Parathyroid adenoma (tissue), 2 donors: ENCODE results near the gene PBX1.

Source experiments
- H2AFZ ChIP-seq: fragments of 300-600 bp; sonication (generic); one replicate; pipeline ENCODE4 v1.7.0; 2017; ENCODE audit warnings: antibody characterized with exemption, mild to moderate bottlenecking
- H3K27ac ChIP-seq: fragments of 300-600 bp; sonication (generic); one replicate; pipeline ENCODE4 v1.7.0; 2017
- H3K27me3 ChIP-seq: fragments of 300-600 bp; sonication (generic); one replicate; pipeline ENCODE4 v1.7.0; 2017; ENCODE audit warnings: low read length; ENCODE audit not compliant: control insufficient read depth, insufficient read depth
- H3K36me3 ChIP-seq: fragments of 300-600 bp; sonication (generic); one replicate; pipeline ENCODE4 v1.7.0; 2017; ENCODE audit warnings: low read length; ENCODE audit not compliant: control insufficient read depth, insufficient read depth
- H3K4me1 ChIP-seq: fragments of 300-600 bp; sonication (generic); one replicate; pipeline ENCODE4 v1.7.0; 2017; ENCODE audit warnings: control low read depth
- H3K4me2 ChIP-seq: fragments of 300-600 bp; sonication (generic); one replicate; pipeline ENCODE4 v1.7.0; 2017; ENCODE audit warnings: low read length
- H3K4me3 ChIP-seq: fragments of 300-600 bp; sonication (generic); one replicate; pipeline ENCODE4 v1.7.0; 2017; ENCODE audit warnings: low read depth, low read length
- H3K79me2 ChIP-seq: fragments of 300-600 bp; sonication (generic); one replicate; pipeline ENCODE4 v1.7.0; 2017; ENCODE audit warnings: control low read depth
- H3K9ac ChIP-seq: fragments of 300-600 bp; sonication (generic); one replicate; pipeline ENCODE4 v1.7.0; 2017; ENCODE audit warnings: mild to moderate bottlenecking
- H3K9me3 ChIP-seq: fragments of 300-600 bp; sonication (generic); one replicate; pipeline ENCODE4 v1.7.0; 2017; ENCODE audit warnings: low read length; ENCODE audit not compliant: control insufficient read depth
- TF ChIP-seq, protein P1 (sequence below): fragments of 300-600 bp; sonication (generic); IDR thresholded peaks from one replicate; pipeline ENCODE4 v1.7.0; 2017; ENCODE audit warnings: antibody characterized with exemption, mild to moderate bottlenecking
- donor health status: primary hyperparathyroidism.

The PBX1 gene

DNA sequence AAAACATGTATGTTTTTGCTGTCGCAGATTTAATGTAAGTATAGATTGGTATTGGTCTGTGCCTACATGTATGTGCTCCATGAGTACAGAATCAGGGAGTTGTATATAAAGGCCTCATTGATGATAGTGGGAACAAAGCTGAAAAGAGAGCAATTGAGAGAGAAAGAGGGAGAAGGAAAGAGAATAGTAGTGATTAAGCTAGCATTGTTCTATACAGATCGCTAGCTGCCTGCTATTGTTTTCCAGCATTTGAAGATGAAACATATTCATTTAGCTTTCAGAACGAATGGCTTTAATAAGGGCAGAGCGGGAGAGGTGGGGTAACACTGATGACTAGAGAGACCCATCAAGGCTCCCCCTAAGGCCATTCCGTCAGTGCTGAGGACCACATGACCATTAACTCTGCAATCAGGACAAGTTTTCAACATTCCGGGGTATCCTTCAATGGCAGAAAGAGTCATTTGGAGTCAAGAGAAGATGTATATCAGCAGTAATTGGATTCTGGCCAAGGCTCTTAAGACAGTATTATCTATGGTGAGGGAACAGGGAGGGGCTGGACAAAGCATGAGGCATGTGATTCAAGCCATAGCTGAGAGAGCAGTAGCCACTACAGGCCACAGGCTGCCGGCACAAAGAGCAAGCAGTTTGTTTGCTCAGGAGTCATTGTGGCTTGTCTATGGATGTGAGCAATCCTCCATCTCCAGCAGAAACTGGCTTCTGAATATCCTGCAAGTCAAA, 176.5 kb downstream of the PBX1 start:
- Histone ChIP-seq H3K27ac (no peak overlapping the region), H3K4me1 (no peaks in the 10 kb centered on the region), H3K4me2 (peak overlapping the region; percentile 19), H3K4me3 (no peak overlapping the region), H3K36me3 (no peaks in the 10 kb centered on the region), H3K9me3 (no peaks in the 10 kb centered on the region), H3K79me2 (peaks cover 12% of the 10 kb centered on the region), H2AFZ (no peak overlapping the region), H3K9ac (no peak overlapping the region), H3K27me3 (no peaks in the 10 kb centered on the region)
- TF ChIP-seq, protein P1, sequence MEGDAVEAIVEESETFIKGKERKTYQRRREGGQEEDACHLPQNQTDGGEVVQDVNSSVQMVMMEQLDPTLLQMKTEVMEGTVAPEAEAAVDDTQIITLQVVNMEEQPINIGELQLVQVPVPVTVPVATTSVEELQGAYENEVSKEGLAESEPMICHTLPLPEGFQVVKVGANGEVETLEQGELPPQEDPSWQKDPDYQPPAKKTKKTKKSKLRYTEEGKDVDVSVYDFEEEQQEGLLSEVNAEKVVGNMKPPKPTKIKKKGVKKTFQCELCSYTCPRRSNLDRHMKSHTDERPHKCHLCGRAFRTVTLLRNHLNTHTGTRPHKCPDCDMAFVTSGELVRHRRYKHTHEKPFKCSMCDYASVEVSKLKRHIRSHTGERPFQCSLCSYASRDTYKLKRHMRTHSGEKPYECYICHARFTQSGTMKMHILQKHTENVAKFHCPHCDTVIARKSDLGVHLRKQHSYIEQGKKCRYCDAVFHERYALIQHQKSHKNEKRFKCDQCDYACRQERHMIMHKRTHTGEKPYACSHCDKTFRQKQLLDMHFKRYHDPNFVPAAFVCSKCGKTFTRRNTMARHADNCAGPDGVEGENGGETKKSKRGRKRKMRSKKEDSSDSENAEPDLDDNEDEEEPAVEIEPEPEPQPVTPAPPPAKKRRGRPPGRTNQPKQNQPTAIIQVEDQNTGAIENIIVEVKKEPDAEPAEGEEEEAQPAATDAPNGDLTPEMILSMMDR = no peak

DNA sequence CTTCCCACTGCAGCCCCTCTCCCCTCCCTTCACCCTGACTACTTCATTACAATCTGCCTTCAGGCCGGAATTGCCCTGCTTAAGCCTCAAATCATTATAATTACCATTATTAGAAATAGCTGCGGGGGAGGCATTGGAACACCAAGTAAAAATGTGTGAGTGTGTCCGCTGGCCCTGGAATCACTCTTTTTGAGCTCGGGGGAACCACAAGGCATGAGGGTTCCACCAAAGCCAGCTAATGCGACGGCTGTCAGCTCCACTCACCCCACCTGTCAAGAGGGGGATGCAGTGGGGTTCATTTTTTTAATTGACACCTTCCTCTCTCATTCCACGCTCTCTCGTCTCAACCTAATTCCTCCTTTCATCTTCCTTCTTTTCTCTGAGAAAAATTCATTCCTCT, 177.2 kb downstream of the PBX1 start:
- no peaks in the 10 kb centered on the region for H3K4me1 ChIP-seq
- TF ChIP-seq, protein P1 = no peak
- no peaks in the 10 kb centered on the region for H3K36me3 ChIP-seq
- H3K9ac ChIP-seq = no peak overlapping the region
- no peaks in the 10 kb centered on the region for H3K27me3 ChIP-seq
- H3K79me2 ChIP-seq = peaks cover 12% of the 10 kb centered on the region
- H3K4me2 ChIP-seq = no peak overlapping the region
- H3K27ac ChIP-seq = no peak overlapping the region
- no peak overlapping the region for H3K4me3 ChIP-seq
- H3K9me3 ChIP-seq = no peaks in the 10 kb centered on the region
- no peak overlapping the region for H2AFZ ChIP-seq

DNA sequence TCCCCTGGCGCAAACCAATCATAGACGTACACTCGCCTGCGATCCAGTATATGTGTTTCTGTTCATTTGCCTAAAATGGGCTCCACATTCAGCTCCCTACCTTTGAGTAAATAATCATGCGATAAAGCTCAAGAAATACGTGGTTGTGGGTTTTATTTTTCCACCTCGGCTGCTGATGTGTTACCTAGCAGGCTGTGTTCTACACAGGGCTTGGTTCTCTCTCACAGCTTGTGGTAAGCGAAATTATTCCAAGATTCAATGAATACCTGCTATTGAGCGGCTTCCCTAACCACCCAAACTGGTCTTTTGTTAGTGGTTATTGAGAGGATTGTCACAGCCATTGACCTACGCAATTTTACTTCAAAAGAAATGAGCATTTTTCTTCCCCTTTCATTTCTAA, 180.2 kb downstream of the PBX1 start:
- TF ChIP-seq, protein P1 = no peak

DNA sequence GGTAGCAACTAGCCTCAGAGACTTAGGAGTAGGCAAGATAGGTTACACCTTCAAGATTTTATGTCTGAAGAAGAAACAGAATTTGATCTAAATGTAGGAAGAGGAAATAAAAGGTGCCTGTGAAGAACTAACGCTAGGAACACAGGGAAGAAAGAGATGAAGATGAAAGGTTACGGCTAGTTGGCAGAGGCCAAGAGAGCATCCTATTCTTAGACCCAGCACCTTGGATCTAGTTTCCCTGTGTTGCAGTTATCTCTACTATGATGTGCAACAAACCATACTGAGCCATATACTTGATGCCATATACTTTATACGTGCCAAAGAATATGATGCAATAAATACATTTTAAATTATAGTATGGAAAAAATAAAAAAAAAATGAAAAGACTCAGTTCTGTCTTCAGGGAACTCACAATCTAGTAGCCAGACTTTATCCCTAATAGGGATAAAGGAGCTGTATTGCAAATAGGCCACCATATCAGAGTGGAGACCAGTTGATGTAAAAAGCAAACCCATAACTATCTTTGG, 181.1 kb downstream of the PBX1 start:
- TF ChIP-seq, protein P1 = no peak
- Histone ChIP-seq H3K36me3 (no peaks in the 10 kb centered on the region), H3K4me3 (no peak overlapping the region), H3K79me2 (peaks cover 4% of the 10 kb centered on the region), H2AFZ (no peak overlapping the region), H3K27me3 (no peaks in the 10 kb centered on the region), H3K9me3 (no peaks in the 10 kb centered on the region), H3K4me2 (no peak overlapping the region), H3K9ac (no peak overlapping the region), H3K27ac (no peak overlapping the region), H3K4me1 (no peaks in the 10 kb centered on the region)

More for the DNA sequence above, 180.2 kb downstream of the PBX1 start:
- no peaks in the 10 kb centered on the region for H3K36me3 ChIP-seq
- no peaks in the 10 kb centered on the region for H3K27me3 ChIP-seq
- no peak overlapping the region for H2AFZ ChIP-seq
- no peak overlapping the region for H3K9ac ChIP-seq
- peaks cover 4% of the 10 kb centered on the region for H3K79me2 ChIP-seq
- H3K4me1 ChIP-seq = no peaks in the 10 kb centered on the region
- no peak overlapping the region for H3K27ac ChIP-seq
- H3K4me3 ChIP-seq = no peak overlapping the region
- no peak overlapping the region for H3K4me2 ChIP-seq
- no peaks in the 10 kb centered on the region for H3K9me3 ChIP-seq

DNA sequence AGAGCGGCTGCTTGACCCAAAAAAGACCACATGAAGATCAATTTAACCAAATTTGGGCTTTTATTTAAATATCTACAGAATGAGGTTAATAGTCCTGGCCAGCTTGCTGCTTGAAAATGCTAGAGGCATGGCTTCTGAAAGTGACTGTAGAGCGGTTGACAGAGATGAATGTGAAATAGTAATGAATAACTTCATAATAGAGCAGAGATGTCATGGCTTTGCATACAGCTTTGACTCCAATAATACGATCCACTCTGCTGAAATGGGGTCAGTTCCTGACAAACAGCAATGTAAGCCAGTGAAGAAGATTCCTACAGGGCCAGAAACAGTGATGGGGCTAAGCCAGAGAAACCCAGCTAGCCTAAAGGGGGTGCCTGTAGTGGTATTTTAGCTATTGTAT, 183.8 kb downstream of the PBX1 start:
- no peak overlapping the region for H3K4me3 ChIP-seq
- H3K36me3 ChIP-seq = no peaks in the 10 kb centered on the region
- H3K27ac ChIP-seq = no peak overlapping the region
- no peak overlapping the region for H3K4me2 ChIP-seq
- H3K9ac ChIP-seq = no peak overlapping the region
- no peak overlapping the region for H2AFZ ChIP-seq
- H3K4me1 ChIP-seq = peaks cover 4% of the 10 kb centered on the region
- TF ChIP-seq, protein P1 = no peak
- no peaks in the 10 kb centered on the region for H3K9me3 ChIP-seq
- H3K27me3 ChIP-seq = no peaks in the 10 kb centered on the region
- H3K79me2 ChIP-seq = no peaks in the 10 kb centered on the region
